Tongue (tissue), 2 donors: ENCODE results near the gene MPHOSPH8. TPM values are rescaled to one million over a fixed set of nuclear protein-coding genes. Genes with fewer than 3 reads are reported as not detected.
"Not testable (repeated sequence)": the region's sequence is repeated elsewhere in the genome, so short reads cannot be mapped to it uniquely, and the experiment has no call there.

Experiments used
- DNase-seq: peaks from one replicate; pipeline ENCODE4 v3.0.0-alpha.2; 2015
- total RNA-seq: library from RNA; depleted of rRNA; stranded (reverse); fragments of >200 nt; gene quantifications from one replicate; pipeline ENCODE4 v1.2.3, GENCODE V29; 2014

MPHOSPH8 gene
- total RNA-seq, 1 donor from 2014 or later, result 23.3 TPM

- no peak for DNase-seq
These were observed 52.0 kb downstream of the MPHOSPH8 start for GRCh38 chr13:19685437-19685836.

- DNase-seq, result not testable (repeated sequence)
These were observed 58.0 kb downstream of the MPHOSPH8 start for GRCh38 chr13:19691447-19691846.

GRCh38 chr13:19695428-19695827 is 62.0 kb downstream of the MPHOSPH8 start:
- no peak for DNase-seq

GRCh38 chr13:19695829-19696228 is 62.4 kb downstream of the MPHOSPH8 start:
- no peak for DNase-seq

- not testable (repeated sequence) for DNase-seq
These were observed 67.5 kb downstream of the MPHOSPH8 start for GRCh38 chr13:19700963-19701362.

GRCh38 chr13:19701619-19702018 is 68.2 kb downstream of the MPHOSPH8 start:
- DNase-seq, result not testable (repeated sequence)

GRCh38 chr13:19704256-19704655 is 70.8 kb downstream of the MPHOSPH8 start:
- not testable (repeated sequence) for DNase-seq

- not testable (repeated sequence) for DNase-seq
These were observed 75.6 kb downstream of the MPHOSPH8 start for GRCh38 chr13:19709039-19709438.

GRCh38 chr13:19709782-19710181 is 76.3 kb downstream of the MPHOSPH8 start:
- not testable (repeated sequence) for DNase-seq

- DNase-seq, result no peak
These were observed 79.9 kb downstream of the MPHOSPH8 start for GRCh38 chr13:19713186-19713965.

GRCh38 chr13:19720039-19720438 is 86.6 kb downstream of the MPHOSPH8 start:
- DNase-seq, result no peak

Other genes with a start within 250 kb of the MPHOSPH8 start
- gene TPTE2, start 72.1 kb upstream of the MPHOSPH8 start, total RNA-seq, result not detected
- 85.4 TPM for gene PSPC1, start 149.3 kb downstream of the MPHOSPH8 start, total RNA-seq
- gene ZMYM5, start 230.0 kb downstream of the MPHOSPH8 start, total RNA-seq, result 32.8 TPM